Gastroesophageal sphincter (tissue), 3 donors: Measurements from ENCODE around the gene MACROH2A1.

Experiments used
- CTCF ChIP-seq, 4 experiments: fragments of 200-600 bp in 2 of 4; fragments of 450-650 bp in 2 of 4; sonication (generic) in 1 of 4; IDR thresholded peaks; one replicate each; pipeline ENCODE4 v1.5.1; 2017 to 2019; ENCODE audit warnings: antibody characterized with exemption in 4 of 4, mild to moderate bottlenecking in 2 of 4, moderate library complexity in 2 of 4
- EP300 ChIP-seq: sonication (generic); formaldehyde crosslinking; IDR thresholded peaks from one replicate; pipeline ENCODE4 v1.6.1; 2017; ENCODE audit warnings: antibody characterized with exemption, mild to moderate bottlenecking
- POLR2AphosphoS5 ChIP-seq: sonication (generic); formaldehyde crosslinking; IDR thresholded peaks from one replicate; pipeline ENCODE4 v1.6.1; 2017; ENCODE audit warnings: antibody characterized with exemption

GRCh38 chr5:135446206-135446605, 47.2 kb upstream of the MACROH2A1 start:
- TF ChIP-seq CTCF (IDR thresholded peaks at IDR 0.05) (no peak), EP300 (no peak), POLR2AphosphoS5 (no peak)
